NCI-H1694 treated with DMSO at 0.1 percent for 48 hours (cell line): ENCODE measurements around the gene FGF14.
"Not testable (repeated sequence)": the region's sequence is repeated elsewhere in the genome, so short reads cannot be mapped to it uniquely, and the experiment has no call there.

Source experiments
- DNase-seq: peaks from one replicate; lab custom pipeline; 2025; lab: John Stamatoyannopoulos, UW

The FGF14 gene

DNA sequence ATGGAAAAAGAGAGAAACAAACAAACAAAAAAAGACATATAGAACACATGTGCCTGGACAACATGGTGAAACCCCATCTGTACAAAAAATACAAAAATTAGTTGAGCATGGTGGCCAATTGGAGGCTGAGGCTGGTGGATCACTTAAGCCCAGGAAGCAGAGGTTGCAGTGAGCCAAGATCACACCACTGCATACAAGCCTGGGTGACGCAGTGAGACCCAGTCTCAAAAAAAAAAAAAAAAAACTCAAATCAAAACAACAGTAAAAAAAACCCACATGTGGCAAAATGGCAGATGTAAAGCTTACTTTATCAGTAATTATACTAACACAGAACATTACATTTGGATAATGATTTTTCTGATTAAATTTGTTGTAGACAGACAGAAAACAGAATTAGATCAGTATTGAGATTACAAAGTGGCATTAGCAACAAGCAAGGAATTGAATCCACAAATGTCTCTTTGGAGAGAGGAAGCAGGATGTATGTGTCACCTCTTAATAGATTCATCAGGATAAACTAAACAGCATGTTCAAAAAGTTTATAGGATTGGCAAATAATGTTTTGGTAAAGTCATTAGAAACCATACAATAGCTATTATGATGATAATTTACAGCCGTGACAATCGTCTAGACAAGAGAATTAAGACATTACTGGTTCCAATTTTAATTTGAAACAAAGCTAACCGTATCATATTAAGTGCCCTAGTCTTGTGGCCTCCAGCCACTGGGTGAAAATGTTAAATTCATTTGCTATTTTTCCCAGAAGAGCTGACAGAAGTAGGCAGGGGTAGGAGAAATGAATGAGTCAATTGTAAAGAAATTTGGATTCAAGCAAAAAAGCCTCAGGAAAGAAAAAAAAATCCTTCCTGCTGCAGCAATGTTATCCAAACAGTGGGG, 206.0 kb downstream of the FGF14 start:
- DNase-seq = no peak

DNA sequence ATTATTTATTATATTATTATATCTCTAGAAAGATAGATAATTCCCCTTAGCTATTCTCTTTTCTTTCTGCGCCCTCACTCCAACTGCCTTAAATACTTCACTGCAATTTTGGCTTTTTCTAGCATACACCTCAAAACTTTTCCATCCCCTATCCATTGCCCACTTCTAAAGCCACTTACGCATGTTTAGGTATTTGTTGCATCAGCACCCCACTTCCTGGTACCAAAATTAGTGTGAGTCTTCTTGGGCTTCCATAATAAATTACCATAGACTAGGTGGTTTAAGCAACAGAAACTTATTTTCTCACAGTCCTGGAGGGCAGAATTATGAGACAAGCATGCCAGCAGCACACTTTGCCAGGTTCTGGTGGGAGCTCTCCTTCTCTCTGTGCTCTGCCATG, 209.0 kb downstream of the FGF14 start:
- no peak for DNase-seq

GRCh38 chr13:102191951-102192502, 209.8 kb downstream of the FGF14 start:
- no peak for DNase-seq

DNA sequence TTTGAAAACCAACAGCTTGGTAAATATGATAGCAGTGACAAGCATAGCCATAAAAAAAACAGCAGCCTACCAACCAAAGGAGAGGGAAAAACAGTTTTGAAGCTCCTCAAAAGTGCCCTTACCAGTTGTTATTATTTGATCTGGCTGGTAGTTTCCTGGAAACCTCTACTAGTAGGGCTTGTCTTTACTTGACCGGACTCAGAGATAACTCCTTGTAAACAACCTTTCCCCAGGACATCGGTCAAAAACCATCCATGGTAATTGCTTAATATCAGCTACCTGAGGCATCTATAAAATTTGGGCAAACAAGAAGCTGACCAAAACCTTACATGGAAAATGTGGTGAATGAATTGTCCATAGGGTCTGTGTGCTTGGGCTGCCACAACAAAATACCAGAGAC, 210.9 kb downstream of the FGF14 start:
- no peak for DNase-seq

GRCh38 chr13:102187313-102187712, 214.5 kb downstream of the FGF14 start:
- no peak for DNase-seq

- DNase-seq = no peak
Observed at GRCh38 chr13:102185375-102185984, 216.4 kb downstream of the FGF14 start.

DNA sequence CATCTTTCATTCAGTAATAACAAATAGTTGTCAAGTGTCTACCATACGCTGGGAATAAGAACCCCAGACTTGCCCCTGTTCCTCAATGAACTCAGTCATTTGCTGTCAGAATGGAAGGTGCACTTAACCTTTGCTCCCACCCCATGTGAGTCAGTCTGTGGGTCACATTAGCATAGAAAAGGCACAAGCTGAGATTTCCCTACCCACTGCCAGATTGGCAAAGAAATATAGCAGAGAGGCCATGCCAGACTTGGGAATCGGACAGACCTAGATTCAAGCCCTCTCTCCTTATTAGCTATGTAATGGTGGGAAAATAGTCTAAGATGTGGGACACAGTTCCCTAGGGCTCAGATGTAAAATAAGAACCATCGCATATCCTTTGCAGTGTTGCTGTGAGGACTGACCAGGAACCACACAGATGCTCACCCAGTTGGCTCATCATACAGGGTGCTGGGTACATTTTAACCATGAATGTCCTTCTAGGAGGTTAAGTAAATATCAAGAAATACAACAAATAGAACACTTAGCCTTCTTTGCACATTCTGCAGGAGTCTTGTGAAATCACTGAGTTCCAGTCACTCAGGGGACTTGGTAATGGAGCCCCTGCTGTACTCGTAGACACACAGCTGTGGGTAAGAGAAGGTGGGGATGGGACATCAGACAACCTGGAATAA, 218.2 kb downstream of the FGF14 start:
- DNase-seq = no peak

DNA sequence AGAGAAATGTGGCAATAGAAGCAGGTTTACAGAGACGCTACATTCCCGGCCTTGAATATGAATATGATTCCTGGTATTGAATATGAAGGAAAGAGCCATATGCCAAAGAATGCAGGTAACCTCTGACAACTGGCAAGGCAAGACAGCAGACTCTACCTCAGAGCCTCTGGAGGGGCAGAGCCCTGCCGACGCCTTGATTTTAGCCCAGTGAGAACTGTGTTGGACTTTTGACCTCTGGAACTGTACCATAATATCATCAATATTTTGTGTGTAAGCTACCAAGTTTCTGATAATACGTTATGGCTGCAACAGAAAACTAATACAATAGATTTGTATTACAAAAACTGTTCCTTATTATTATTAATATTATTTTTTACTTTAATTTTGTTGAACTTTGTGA, 219.7 kb downstream of the FGF14 start:
- no peak for DNase-seq

DNA sequence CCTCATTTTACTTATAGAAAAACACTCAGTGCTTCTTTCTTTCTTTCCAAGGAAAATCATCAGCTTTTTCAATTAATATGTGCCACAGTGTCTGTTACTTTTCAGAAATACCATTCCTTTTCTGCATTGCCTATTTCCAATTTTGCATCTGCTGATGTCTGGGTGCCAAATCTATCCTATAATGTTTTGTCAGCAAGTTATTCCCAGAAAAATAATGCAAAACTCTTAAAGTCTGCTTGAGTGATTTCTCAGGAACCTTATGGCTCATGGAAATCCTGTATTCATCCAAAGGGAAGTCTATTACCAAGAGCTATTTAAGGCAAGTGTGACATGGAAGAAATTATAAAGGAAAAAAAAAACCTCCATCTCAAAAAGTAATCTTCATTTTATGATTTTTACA, 224.4 kb downstream of the FGF14 start:
- DNase-seq = no peak

GRCh38 chr13:102176846-102177245, 225.0 kb downstream of the FGF14 start:
- DNase-seq = no peak

- no peak for DNase-seq
Observed at GRCh38 chr13:102172406-102172805, 229.4 kb downstream of the FGF14 start.

- DNase-seq = no peak
Observed at GRCh38 chr13:102170305-102170704, 231.5 kb downstream of the FGF14 start.

DNA sequence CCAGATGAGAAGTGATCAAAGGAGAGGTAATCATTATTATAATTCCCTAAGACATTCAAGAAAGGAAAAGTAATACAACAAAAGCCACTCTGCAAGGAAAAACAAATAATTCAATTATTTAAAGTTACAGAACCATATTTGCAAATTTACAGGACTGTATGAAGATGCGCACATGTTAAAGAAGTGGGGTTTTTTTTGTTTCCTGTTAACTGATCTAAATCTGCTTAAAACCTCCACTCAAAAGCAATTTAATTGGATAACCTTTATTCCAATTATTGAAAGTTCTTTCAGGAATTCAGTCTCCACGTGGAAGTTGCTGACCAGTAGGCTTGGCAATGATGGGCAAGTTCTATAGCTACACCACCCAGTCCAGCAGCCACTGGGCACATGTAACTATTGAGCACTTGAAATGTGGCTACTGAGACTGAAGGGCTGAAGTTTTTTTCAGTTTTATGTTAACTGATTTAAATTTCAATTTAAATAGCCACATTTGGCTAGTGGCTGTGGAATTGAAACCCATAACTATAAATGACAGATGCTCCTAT, 232.3 kb downstream of the FGF14 start:
- DNase-seq = no peak

- no peak for DNase-seq
Observed at GRCh38 chr13:102152790-102153189, 249.1 kb downstream of the FGF14 start.

- DNase-seq = no peak
Observed at GRCh38 chr13:102147353-102147752, 254.5 kb downstream of the FGF14 start.

DNA sequence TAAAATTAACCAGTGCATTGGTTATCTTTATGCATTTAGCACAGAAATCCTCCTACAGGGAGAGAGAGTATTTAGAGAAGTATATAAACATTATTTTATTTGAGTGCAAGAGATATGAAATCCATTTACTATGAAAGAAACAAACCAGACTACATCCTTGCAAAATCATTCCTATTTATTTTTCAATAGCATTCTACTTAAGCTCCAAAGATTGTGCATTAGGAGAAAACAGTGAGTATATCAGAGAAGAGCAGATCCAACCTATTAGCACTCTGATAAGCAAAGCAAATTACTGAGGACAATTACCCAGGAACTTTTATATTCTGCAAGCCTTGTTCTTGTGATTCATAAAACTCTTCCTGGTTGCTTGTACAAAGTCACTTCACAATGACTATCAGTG, 256.1 kb downstream of the FGF14 start:
- no peak for DNase-seq

GRCh38 chr13:102142473-102142826, 259.4 kb downstream of the FGF14 start:
- DNase-seq = no peak

- peak; percentile 40 for DNase-seq
Observed at GRCh38 chr13:102141625-102142472, 260.0 kb downstream of the FGF14 start.

- no peak for DNase-seq
Observed at GRCh38 chr13:102139626-102140025, 262.2 kb downstream of the FGF14 start.

DNA sequence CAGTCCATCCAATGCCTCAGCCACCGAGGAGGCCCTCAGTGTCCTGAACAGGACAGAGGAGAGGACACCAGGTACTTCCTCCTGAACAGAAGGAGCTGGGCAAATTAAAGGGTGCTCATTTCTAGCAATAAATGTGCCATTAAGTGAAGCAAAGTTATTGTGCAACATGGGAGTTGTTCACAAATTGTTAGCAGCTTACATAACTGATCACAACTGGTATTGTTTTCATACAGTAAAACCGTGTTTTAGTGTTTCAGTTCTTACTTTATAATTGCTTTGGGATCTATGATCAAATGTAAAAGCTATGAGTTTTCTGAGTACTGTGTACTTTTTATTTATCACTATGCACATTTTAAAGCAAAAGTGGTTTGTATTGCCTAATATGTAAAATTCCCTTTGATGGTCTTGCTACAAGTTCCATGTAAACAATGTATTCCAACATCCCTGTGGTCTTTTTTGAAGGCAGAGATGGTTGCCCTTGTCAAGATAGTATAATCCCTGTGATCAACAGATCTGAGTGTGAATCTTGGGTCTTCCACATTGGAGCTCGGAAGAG, 263.1 kb downstream of the FGF14 start:
- DNase-seq = no peak

DNA sequence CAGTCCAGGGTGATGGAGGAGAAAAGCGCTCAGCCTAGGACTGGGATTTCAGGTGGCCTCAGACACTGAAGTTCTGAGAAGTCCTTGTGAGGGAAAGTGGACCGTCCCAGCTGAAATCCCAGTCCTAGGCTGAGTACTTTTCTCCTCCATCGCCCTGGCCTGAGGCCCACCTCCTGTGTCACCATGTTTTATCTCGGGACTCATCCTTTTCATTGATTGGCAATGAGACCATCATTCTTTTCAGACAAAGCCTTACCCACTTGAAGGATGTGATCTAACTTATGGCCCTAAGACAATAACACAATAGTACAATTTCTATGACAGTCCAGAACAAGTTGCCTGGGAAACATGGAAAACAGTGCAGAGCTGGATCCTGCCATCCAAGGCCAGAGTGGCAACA, 263.9 kb downstream of the FGF14 start:
- DNase-seq = not testable (repeated sequence)
